Caco-2 (cell line): ENCODE results near the gene KANK3. TPM values are rescaled to one million over a fixed set of nuclear protein-coding genes. Genes with fewer than 3 reads are reported as not detected.
"Not testable (repeated sequence)": the region's sequence is repeated elsewhere in the genome, so short reads cannot be mapped to it uniquely, and the experiment has no call there.

Source experiments
- BruUV-seq: library from RNA; stranded (reverse); fragments of 400-500 nt; replicated peaks from 2 replicates; lab custom pipeline; 2021; lab: Mats Ljungman, UMichigan
- CTCF ChIA-PET: fragments of 300-600 bp; sonication (Branson Sonifier 250); formaldehyde crosslinking; loops from one replicate; lab custom pipeline; 2022; ENCODE audit warnings: antibody characterized with exemption; lab: Charles Lee
- POLR2A ChIA-PET: fragments of 300-600 bp; sonication (Branson Sonifier 250); formaldehyde crosslinking; loops from one replicate; lab custom pipeline; 2022; ENCODE audit warnings: antibody characterized with exemption; lab: Charles Lee
- DNase-seq, 2 experiments: peaks; one replicate each; pipeline versions ENCODE4 v3.0.0 to v3.0.0-alpha.2; 2020 to 2022
- H3K27me3 ChIP-seq: replicated peaks from 2 replicates; pipeline ENCODE4 v1.6.0; 2011; ENCODE audit warnings: low read length; ENCODE audit not compliant: control insufficient read depth, insufficient read depth
- H3K36me3 ChIP-seq: 2 replicates; pipeline ENCODE4 v1.5.1; 2011; ENCODE audit warnings: low read length; ENCODE audit not compliant: control insufficient read depth, insufficient read depth
- H3K4me1 ChIP-seq: fragments of 250-450 bp; sonication (Bioruptor Pico); 2 replicates; pipeline ENCODE4 v1.5.1; 2020; ENCODE audit warnings: mild to moderate bottlenecking
- H3K4me3 ChIP-seq: 2 replicates; pipeline ENCODE4 v1.5.1; 2011; ENCODE audit warnings: low read depth, mild to moderate bottlenecking, control low read depth, low read length
- H3K9me3 ChIP-seq: fragments of 250-450 bp; sonication (Bioruptor Pico); 2 replicates; pipeline ENCODE4 v1.5.1; 2020; ENCODE audit warnings: mild to moderate bottlenecking, moderate library complexity
- H3K27ac Mint-ChIP-seq: one replicate; pipeline ENCODE4 v1.8.0; 2022; ENCODE audit warnings: mixed read lengths; ENCODE audit not compliant: unreplicated experiment
- H3K27me3 Mint-ChIP-seq: one replicate; pipeline ENCODE4 v1.8.0; 2022; ENCODE audit warnings: mixed read lengths; ENCODE audit not compliant: insufficient read depth, unreplicated experiment
- H3K36me3 Mint-ChIP-seq: one replicate; pipeline ENCODE4 v1.8.0; 2022; ENCODE audit warnings: mild to moderate bottlenecking, mixed read lengths; ENCODE audit not compliant: insufficient read depth, unreplicated experiment
- H3K4me1 Mint-ChIP-seq: one replicate; pipeline ENCODE4 v1.8.0; 2022; ENCODE audit warnings: low read depth, mixed read lengths; ENCODE audit not compliant: unreplicated experiment
- H3K4me3 Mint-ChIP-seq: one replicate; pipeline ENCODE4 v1.8.0; 2022; ENCODE audit warnings: mild to moderate bottlenecking, moderate library complexity, mixed read lengths; ENCODE audit not compliant: unreplicated experiment
- H3K9me3 Mint-ChIP-seq: one replicate; pipeline ENCODE4 v1.8.0; 2022; ENCODE audit warnings: mixed read lengths; ENCODE audit not compliant: unreplicated experiment
- CTCF ChIP-seq, 2 experiments: fragments of 200-600 bp in 1 of 2; IDR thresholded peaks; 1 replicate in 1 of 2; 2 replicates in 1 of 2; pipeline versions ENCODE4 v1.5.1 to v1.8.0; 2011 to 2022; ENCODE audit warnings: antibody characterized with exemption in 1 of 2, control low read depth in 1 of 2, inconsistent platforms in 1 of 2, low read depth in 1 of 2, low read length in 1 of 2, mild to moderate bottlenecking in 1 of 2, moderate library complexity in 1 of 2; ENCODE audit not compliant: insufficient read depth in 1 of 2, severe bottlenecking in 1 of 2, unreplicated experiment in 1 of 2
- intact Hi-C: fragments of 100-400 bp; cut with micrococcal nuclease; formaldehyde crosslinking; loops from one replicate; pipeline ENCODE4 v1.10.0; 2022; ENCODE audit not compliant: unreplicated experiment
- total RNA-seq: library from RNA; stranded (reverse); gene quantifications from 2 replicates; pipeline ENCODE4 v1.2.3, GENCODE V29; 2022

Gene KANK3
- total RNA-seq, 1 experiment from 2014 or later, result 1.1 TPM

DNA sequence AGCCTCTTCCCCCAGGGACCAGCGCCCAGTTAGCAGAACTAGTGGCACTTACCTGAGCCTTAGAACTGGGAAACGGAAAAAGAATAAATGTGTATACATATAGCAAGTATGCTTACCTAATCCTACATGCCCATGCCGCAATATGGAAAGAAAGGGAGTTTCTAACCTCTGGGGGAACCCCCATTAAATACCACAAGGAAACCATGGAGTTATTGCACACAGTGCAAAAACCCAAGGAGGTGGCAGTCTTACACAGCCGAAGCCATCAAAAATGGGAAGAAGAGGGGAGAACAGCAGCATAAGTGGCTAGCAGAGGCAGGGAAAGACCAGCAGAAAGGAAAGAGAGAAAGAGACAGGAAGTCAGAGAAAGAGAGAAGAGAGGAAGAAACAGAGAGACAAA, 41.5 kb upstream of the KANK3 start:
- Mint-ChIP-seq H3K36me3 (peaks cover 13% of the 10 kb centered on the region), H3K9me3 (peaks cover 10% of the 10 kb centered on the region), H3K4me1 (peaks cover 16% of the 10 kb centered on the region)
- H3K27me3 Mint-ChIP-seq, POLR2A ChIA-PET, H3K27me3 ChIP-seq, CTCF ChIA-PET, BruUV-seq, H3K9me3 ChIP-seq, intact Hi-C loops, H3K4me1 ChIP-seq, H3K36me3 ChIP-seq, H3K27ac Mint-ChIP-seq, H3K4me3 ChIP-seq, H3K4me3 Mint-ChIP-seq, DNase-seq: not testable (repeated sequence)

GRCh38 chr19:8379156-8379891, 36.3 kb upstream of the KANK3 start:
- DNase-seq, POLR2A ChIA-PET, H3K27me3 ChIP-seq, H3K4me3 Mint-ChIP-seq, H3K27me3 Mint-ChIP-seq, intact Hi-C loops, H3K36me3 ChIP-seq, H3K9me3 Mint-ChIP-seq, H3K4me1 ChIP-seq, H3K27ac Mint-ChIP-seq, H3K4me3 ChIP-seq, H3K9me3 ChIP-seq, BruUV-seq, H3K4me1 Mint-ChIP-seq: not testable (repeated sequence)
- H3K36me3 Mint-ChIP-seq, result peaks cover 17% of the 10 kb centered on the region
- CTCF ChIA-PET, result interaction anchor here (0.6 kb wide), 1 partner anchor 360 kb away, joined by 3 read pairs; no protein-coding TSS in a partner anchor

- H3K4me1 ChIP-seq, result peaks cover 9% of the 10 kb centered on the region
- no peaks in the 10 kb centered on the region for H3K9me3 ChIP-seq
- H3K36me3 ChIP-seq, result no peaks in the 10 kb centered on the region
- DNase-seq, result no peak
- H3K27ac Mint-ChIP-seq, result no peak overlapping the region
- peaks cover 19% of the 10 kb centered on the region for H3K36me3 Mint-ChIP-seq
- BruUV-seq, result no TSS peak
- H3K27me3 Mint-ChIP-seq, result no peaks in the 10 kb centered on the region
- CTCF ChIA-PET, result no interaction called here
- no peaks in the 10 kb centered on the region for H3K4me1 Mint-ChIP-seq
- H3K27me3 ChIP-seq, result no peaks in the 10 kb centered on the region
- intact Hi-C loops, result no loop called here
- H3K4me3 Mint-ChIP-seq, result no peak overlapping the region
- no peak overlapping the region for H3K4me3 ChIP-seq
- POLR2A ChIA-PET, result interaction anchor here (0.5 kb wide), 1 partner anchor 242 kb away, joined by 4 read pairs; no protein-coding TSS in a partner anchor
- no peak for TF ChIP-seq CTCF (IDR thresholded peaks at IDR 0.05; ENCODE audit: insufficient read depth in 1 of 2, low read depth in 1 of 2, low read length in 1 of 2, severe bottlenecking in 1 of 2, unreplicated experiment in 1 of 2)
- no peaks in the 10 kb centered on the region for H3K9me3 Mint-ChIP-seq
These were observed 34.5 kb upstream of the KANK3 start for GRCh38 chr19:8377598-8377997.

DNA sequence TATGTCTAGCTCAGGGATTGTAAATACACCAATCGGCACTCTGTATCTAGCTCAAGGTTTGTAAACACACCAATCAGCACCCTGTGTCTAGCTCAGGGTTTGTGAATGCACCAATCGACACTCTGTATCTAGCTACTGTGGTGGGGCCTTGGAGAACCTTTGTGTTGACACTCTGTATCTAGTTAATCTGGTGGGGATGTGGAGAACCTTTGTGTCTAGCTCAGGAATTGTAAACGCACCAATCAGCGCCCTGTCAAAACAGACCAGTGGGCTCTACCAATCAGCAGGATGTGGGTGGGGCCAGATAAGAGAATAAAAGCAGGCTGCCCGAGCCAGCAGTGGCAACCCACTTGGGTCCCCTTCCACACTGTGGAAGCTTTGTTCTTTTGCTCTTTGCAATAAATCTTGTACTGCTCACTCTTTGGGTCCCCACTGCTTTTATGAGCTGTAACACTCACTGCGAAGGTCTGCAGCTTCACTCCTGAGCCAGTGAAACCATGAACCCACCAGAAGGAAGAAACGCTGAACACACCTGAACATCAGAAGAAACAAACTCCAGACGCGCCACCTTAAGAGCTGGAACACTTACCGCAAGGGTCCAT, 33.4 kb upstream of the KANK3 start:
- intact Hi-C loops, DNase-seq, H3K9me3 ChIP-seq, BruUV-seq, H3K4me1 ChIP-seq, H3K27ac Mint-ChIP-seq, H3K27me3 ChIP-seq, H3K4me3 Mint-ChIP-seq, H3K27me3 Mint-ChIP-seq, H3K36me3 ChIP-seq, H3K9me3 Mint-ChIP-seq, H3K4me3 ChIP-seq, H3K4me1 Mint-ChIP-seq: not testable (repeated sequence)
- peaks cover 19% of the 10 kb centered on the region for H3K36me3 Mint-ChIP-seq
- CTCF ChIA-PET, result interaction anchor here (1.2 kb wide), 1 partner anchor 29 kb away, joined by 5 read pairs; no protein-coding TSS in a partner anchor
- POLR2A ChIA-PET, result interaction anchor here (0.6 to 0.7 kb wide), 2 partner anchors 12 to 13 kb away, joined by 3 to 6 read pairs; no protein-coding TSS in a partner anchor

- ChIA-PET POLR2A (interaction anchor here (0.6 to 0.7 kb wide), 2 partner anchors 13 kb away, joined by 3 to 6 read pairs; no protein-coding TSS in a partner anchor), CTCF (interaction anchor here (1.2 kb wide), 1 partner anchor 28 kb away, joined by 5 read pairs; no protein-coding TSS in a partner anchor)
These were observed 32.7 kb upstream of the KANK3 start for GRCh38 chr19:8375766-8376165.

More at GRCh38 chr19:8375766-8376165, 32.7 kb upstream of the KANK3 start:
- intact Hi-C loops, H3K27me3 ChIP-seq, BruUV-seq, H3K36me3 ChIP-seq, H3K4me3 Mint-ChIP-seq, H3K4me1 ChIP-seq, H3K27ac Mint-ChIP-seq, DNase-seq, H3K4me1 Mint-ChIP-seq, H3K27me3 Mint-ChIP-seq, H3K9me3 ChIP-seq, H3K9me3 Mint-ChIP-seq, H3K4me3 ChIP-seq: not testable (repeated sequence)
- peaks cover 19% of the 10 kb centered on the region for H3K36me3 Mint-ChIP-seq
